ENCODE measurements around the gene KHDC4. TPM values are rescaled to one million over a fixed set of nuclear protein-coding genes. Genes with fewer than 3 reads are reported as not detected.

The KHDC4 gene
- total and polyA plus RNA-seq, 2 of the 4 experiments (the other 2 are of a cell fraction) = 28.0 to 29.9 TPM

- peaks cover 58% of the 10 kb centered on the region for H3K36me3 ChIP-seq (ENCODE audit: control insufficient read depth, insufficient read depth, low read length)
- BruUV-seq (replicated peaks) = no TSS peak
- peak; percentile 80 for ATAC-seq (ENCODE audit: low read depth)
- TF ChIP-seq MXI1 (IDR thresholded peaks at IDR 0.05; ENCODE audit: borderline replicate concordance, low read depth, low read length) = peak; percentile 87
- peak; percentile 16 for TF ChIP-seq SMC3 (IDR thresholded peaks at IDR 0.05; ENCODE audit: low read depth, low read length)
- TF ChIP-seq MAFK (IDR thresholded peaks at IDR 0.05; ENCODE audit: low read depth, low read length) = no peak
- peak; percentile 72; the same call in 1 of the 2 replicates for TF ChIP-seq USF2 (IDR thresholded peaks at IDR 0.05; ENCODE audit: low read depth, low read length)
- TF ChIP-seq RAD21 (IDR thresholded peaks at IDR 0.05; ENCODE audit: low read length) = peak; percentile 18; the same call in 1 of the 2 replicates
- TF ChIP-seq RFX5 (IDR thresholded peaks at IDR 0.05; ENCODE audit: low read depth, low read length) = no peak
- TF ChIP-seq FOS (IDR thresholded peaks at IDR 0.05; ENCODE audit: low read depth, low read length) = peak; percentile 64
- no peak for TF ChIP-seq CEBPB (IDR thresholded peaks at IDR 0.05; ENCODE audit: low read depth, low read length)
- no peak for TF ChIP-seq RCOR1 (IDR thresholded peaks at IDR 0.05; ENCODE audit: insufficient replicate concordance, low read length)
- peak; percentile 85 for TF ChIP-seq BHLHE40 (IDR thresholded peaks at IDR 0.05; ENCODE audit: low read depth, low read length)
- TF ChIP-seq MAZ (IDR thresholded peaks at IDR 0.05; ENCODE audit: borderline replicate concordance, low read depth, low read length) = peak; percentile 47; the same call in 1 of the 2 replicates
- TF ChIP-seq CHD1 (IDR thresholded peaks at IDR 0.05; ENCODE audit: low read depth, low read length) = no peak
- TF ChIP-seq CTCF (conservative IDR thresholded peaks at IDR 0.05; ENCODE audit: low read depth, low read length) = no peak
- no peak for TF ChIP-seq POLR2A (IDR thresholded peaks at IDR 0.05; ENCODE audit: low read depth, low read length)
- 0 out of 2 replicates have a peak, but pooled peaks have one; percentile 9 for TF ChIP-seq NFE2L2 (IDR thresholded peaks at IDR 0.05; ENCODE audit: low read depth, low read length)
These were observed 36.4 kb upstream of the KHDC4 start for GRCh38 chr1:155970531-155971167.

More at GRCh38 chr1:155970531-155971167, 36.4 kb upstream of the KHDC4 start:
- peak overlapping the region; percentile 87 for H3K23ac ChIP-seq (ENCODE audit: low read depth, low read length)
- CTCF ChIA-PET = no interaction called here
- peak overlapping the region; percentile 65 for H3K56ac ChIP-seq (ENCODE audit: extremely low read depth, insufficient read depth, low read length)
- H4K5ac ChIP-seq (ENCODE audit: low read depth, low read length) = peak overlapping the region; percentile 37; the same call in 1 of the 2 replicates
- peak overlapping the region; percentile 38 for H2BK120ac ChIP-seq (ENCODE audit: low read depth, low read length)
- H2BK20ac ChIP-seq (ENCODE audit: low read depth, low read length) = peak overlapping the region; percentile 22
- peaks cover 29 to 88% of the 10 kb centered on the region in 2 experiments for H3K79me1 ChIP-seq (ENCODE audit: low read depth in 1 of 2, low read length in 2 of 2)
- DNase-seq = peak; percentile 88
- H3K4me3 ChIP-seq (ENCODE audit: insufficient read depth, low read depth, low read length) = no peak overlapping the region
- H4K20me1 ChIP-seq (ENCODE audit: insufficient read depth, low read length) = peaks cover 99% of the 10 kb centered on the region
- H2BK15ac ChIP-seq (ENCODE audit: low read depth, low read length) = peak overlapping the region; percentile 72; the same call in 1 of the 3 replicates
- H2BK5ac ChIP-seq (ENCODE audit: low read depth, low read length, poor library complexity, severe bottlenecking) = peak overlapping the region; percentile 83
- H2AFZ ChIP-seq (replicated peaks; ENCODE audit: low read length, poor library complexity) = peak overlapping the region; percentile 76
- H3K9ac ChIP-seq (ENCODE audit: low read depth, low read length) = peak overlapping the region; percentile 61
- peak overlapping the region; percentile 90 for H3K4ac ChIP-seq (ENCODE audit: low read depth, low read length)
- intact Hi-C loops (cut with micrococcal nuclease) (no loop called here), in situ Hi-C loops (cut with MboI; ENCODE audit: low sequenced_read_pairs) (no loop called here), dilution Hi-C loops (cut with HindIII; ENCODE audit: low sequenced_read_pairs, unreplicated experiment) (no loop called here)
- peak overlapping the region; percentile 99 for H2AK9ac ChIP-seq (replicated peaks; ENCODE audit: low read depth, low read length, poor library complexity)
- H3K9me1 ChIP-seq (ENCODE audit: insufficient read depth, low read length) = peaks cover 64% of the 10 kb centered on the region
- H3K14ac ChIP-seq (replicated peaks; ENCODE audit: low read depth, low read length) = peak overlapping the region; percentile 86
- H2AK5ac ChIP-seq (ENCODE audit: low read depth, low read length) = peak overlapping the region; percentile 72
- POLR2A ChIA-PET (ENCODE audit: unreplicated experiment) = interaction anchor here (0.6 kb wide), 1 partner anchor 11 kb away, joined by 3 read pairs; no protein-coding TSS in a partner anchor
- peaks cover 60% of the 10 kb centered on the region for H3K4me1 ChIP-seq (ENCODE audit: control insufficient read depth, insufficient read depth, low read length)
- no peaks in the 10 kb centered on the region for H3K9me3 ChIP-seq (ENCODE audit: control insufficient read depth, insufficient read depth, low read length)
- WGBS, 2 experiments (ENCODE audit: extremely low coverage in 2 of 2, insufficient read length in 1 of 2) = 24% methylated on average over 10 of the region's 11 CpGs; no CpG with 5 or more reads in 1 of the 2 experiments
- H3K4me2 ChIP-seq (ENCODE audit: low read depth, low read length) = peak overlapping the region; percentile 76
- peak overlapping the region; percentile 65 for H3K18ac ChIP-seq (ENCODE audit: low read depth, low read length)
- no peaks in the 10 kb centered on the region for H3K27me3 ChIP-seq (ENCODE audit: control insufficient read depth, insufficient read depth, low read length)
- peak overlapping the region in 1 of 2 experiments; percentile 79; a peak in 2 of 4 replicates for H4K8ac ChIP-seq (ENCODE audit: low read depth in 2 of 2, low read length in 2 of 2)
- H4K91ac ChIP-seq (ENCODE audit: insufficient read depth, low read depth, low read length) = peak overlapping the region; percentile 81
- peak overlapping the region; percentile 69 for H3K27ac ChIP-seq (ENCODE audit: insufficient read depth, low read length)

Data from IMR-90 (cell line).